Activated CD8-positive, alpha-beta memory T cell treated with anti-CD3 and anti-CD28 coated beads, Interleukin-2, amount 50 U/mL, for 48 hours (primary cell): Measurements from ENCODE around the gene C10orf105.
A peak's percentile ranks its signal among the peaks of the same experiment; 100 is the strongest.

ENCODE experiments used
- DNase-seq: peaks from one replicate; pipeline ENCODE4 v3.0.0-alpha.2; 2020

C10orf105 gene

GRCh38 chr10:71737001-71737833 lies 17.6 kb upstream of the C10orf105 start:
- DNase-seq, result no peak

- no peak for DNase-seq
Observed at GRCh38 chr10:71736570-71736952, 17.0 kb upstream of the C10orf105 start.

- no peak for DNase-seq
Observed at GRCh38 chr10:71735709-71736569, 16.4 kb upstream of the C10orf105 start.

- no peak for DNase-seq
Observed at GRCh38 chr10:71734797-71735196, 15.2 kb upstream of the C10orf105 start.

GRCh38 chr10:71731791-71732190 lies 12.2 kb upstream of the C10orf105 start:
- DNase-seq, result no peak

- no peak for DNase-seq
Observed at GRCh38 chr10:71729161-71729636, 9.6 kb upstream of the C10orf105 start.

- no peak for DNase-seq
Observed at GRCh38 chr10:71727738-71728737, 8.5 kb upstream of the C10orf105 start.

GRCh38 chr10:71727105-71727737 lies 7.6 kb upstream of the C10orf105 start:
- DNase-seq, result no peak

- peak; percentile 83 for DNase-seq
Observed at GRCh38 chr10:71726580-71727104, 7.1 kb upstream of the C10orf105 start.

- DNase-seq, result peak; percentile 88
Observed at GRCh38 chr10:71725998-71726579, 6.5 kb upstream of the C10orf105 start.

- DNase-seq, result no peak
Observed at GRCh38 chr10:71725249-71725648, 5.7 kb upstream of the C10orf105 start.

- DNase-seq, result no peak
Observed at GRCh38 chr10:71724539-71724938, 5.0 kb upstream of the C10orf105 start.

GRCh38 chr10:71723311-71723710 lies 3.7 kb upstream of the C10orf105 start:
- no peak for DNase-seq

- no peak for DNase-seq
Observed at GRCh38 chr10:71722849-71723248, 3.3 kb upstream of the C10orf105 start.

GRCh38 chr10:71721313-71721712 lies 1.7 kb upstream of the C10orf105 start:
- no peak for DNase-seq

- no peak for DNase-seq
Observed at GRCh38 chr10:71720288-71720687, 710 bp upstream of the C10orf105 start.

- DNase-seq, result no peak
Observed at GRCh38 chr10:71719042-71719441, 536 bp downstream of the C10orf105 start.

GRCh38 chr10:71718165-71718698 lies 1.3 kb downstream of the C10orf105 start:
- DNase-seq, result no peak

GRCh38 chr10:71717551-71717951 lies 2.0 kb downstream of the C10orf105 start:
- DNase-seq, result no peak

GRCh38 chr10:71717056-71717455 lies 2.5 kb downstream of the C10orf105 start:
- no peak for DNase-seq

- DNase-seq, result no peak
Observed at GRCh38 chr10:71716426-71716825, 3.2 kb downstream of the C10orf105 start.
